K562 (cell line): ENCODE measurements around the gene IFITM2. TPM values are rescaled to one million over a fixed set of nuclear protein-coding genes. Genes with fewer than 3 reads are reported as not detected.
A peak's percentile ranks its signal among the peaks of the same experiment; 100 is the strongest.

Source experiments
- ARID4B ChIP-seq: sonication (generic); formaldehyde crosslinking; IDR thresholded peaks from 2 replicates; pipeline ENCODE4 v1.8.0; 2022; ENCODE audit warnings: mild to moderate bottlenecking, missing genetic modification reagents
- CEBPG ChIP-seq, 3 experiments: fragments of 200-800 bp in 1 of 3; sonication (Bioruptor generic) in 1 of 3; sonication (generic) in 1 of 3; formaldehyde crosslinking in 1 of 3; IDR thresholded peaks in 2 of 3; conservative IDR thresholded peaks in 1 of 3; 2 replicates each; pipeline versions ENCODE4 v1.6.1 to v1.8.0; 2016 to 2022; ENCODE audit warnings: missing compliant biosample characterization in 2 of 3, missing genetic modification characterization in 2 of 3, mild to moderate bottlenecking in 1 of 3, missing genetic modification reagents in 1 of 3
- DACH1 ChIP-seq: fragments of 450-650 bp; IDR thresholded peaks from 2 replicates; pipeline ENCODE4 v1.6.1; 2018; ENCODE audit not compliant: partially characterized antibody
- FOXM1 ChIP-seq, 2 experiments: fragments of 450-650 bp in 1 of 2; sonication (generic) in 1 of 2; formaldehyde crosslinking in 1 of 2; IDR thresholded peaks; 2 replicates each; pipeline versions ENCODE4 v1.6.1 to v1.9.0; 2017 to 2022; ENCODE audit warnings: low read depth in 2 of 2, mild to moderate bottlenecking in 2 of 2, missing genetic modification reagents in 1 of 2, moderate library complexity in 1 of 2
- KAT8 ChIP-seq: fragments of 450-650 bp; IDR thresholded peaks from 2 replicates; pipeline ENCODE4 v1.6.1; 2016; ENCODE audit warnings: low read depth, mild to moderate bottlenecking
- KLF10 ChIP-seq: fragments of 250-450 bp; sonication (Bioruptor Pico); IDR thresholded peaks from 2 replicates; pipeline ENCODE4 v1.6.1; 2021; ENCODE audit warnings: matching md5 sums
- MCM2 ChIP-seq: fragments of 450-650 bp; IDR thresholded peaks from 2 replicates; pipeline ENCODE4 v1.6.1; 2017; ENCODE audit warnings: low read depth, mild to moderate bottlenecking
- MCM7 ChIP-seq, 2 experiments: fragments of 450-650 bp; IDR thresholded peaks; 2 replicates each; pipeline ENCODE4 v1.6.1; 2016 to 2018
- OTX1 ChIP-seq: fragments of 450-650 bp; formaldehyde crosslinking; IDR thresholded peaks from 2 replicates; pipeline ENCODE4 v1.4.0; 2022; ENCODE audit warnings: mild to moderate bottlenecking
- PATZ1 ChIP-seq: fragments of 250-450 bp; sonication (Bioruptor Pico); IDR thresholded peaks from 2 replicates; pipeline ENCODE4 v1.5.0; 2020; ENCODE audit warnings: mild to moderate bottlenecking, borderline replicate concordance
- PTRF ChIP-seq: fragments of 450-650 bp; IDR thresholded peaks from 2 replicates; pipeline ENCODE4 v1.6.1; 2016; ENCODE audit warnings: mild to moderate bottlenecking, missing genetic modification characterization, missing compliant biosample characterization
- RNF219 ChIP-seq: fragments of 250-450 bp; sonication (Bioruptor Pico); IDR thresholded peaks from 2 replicates; pipeline ENCODE4 v1.5.0; 2022; ENCODE audit warnings: mild to moderate bottlenecking
- SRSF1 ChIP-seq: fragments of 200-400 bp; formaldehyde crosslinking; IDR thresholded peaks from 2 replicates; pipeline ENCODE4 v1.6.1; 2017; ENCODE audit warnings: mild to moderate bottlenecking, low read depth, low read length, moderate library complexity
- TRIM28 ChIP-seq: fragments of 450-650 bp; IDR thresholded peaks from 2 replicates; pipeline ENCODE4 v1.6.1; 2017
- ZNF140 ChIP-seq: fragments of 250-450 bp; sonication (Bioruptor Pico); IDR thresholded peaks from 2 replicates; pipeline ENCODE4 v1.8.0; 2021; ENCODE audit warnings: moderate library complexity, mild to moderate bottlenecking, inconsistent platforms
- ZNF639 ChIP-seq, 2 experiments: fragments of 200-800 bp in 1 of 2; sonication (Bioruptor generic) in 1 of 2; sonication (generic) in 1 of 2; formaldehyde crosslinking in 1 of 2; IDR thresholded peaks in 1 of 2; conservative IDR thresholded peaks in 1 of 2; 2 replicates each; pipeline versions ENCODE4 v1.5.0 to v1.6.1; 2016 to 2020; ENCODE audit warnings: missing compliant biosample characterization in 1 of 2, missing genetic modification characterization in 1 of 2, missing genetic modification reagents in 1 of 2
- polyA plus RNA-seq, 8 experiments: library from polyadenylated mRNA; depleted of rRNA in 4 of 8; stranded (reverse) in 5 of 8; unstranded in 3 of 8; fragments of >200 nt; fragmentation: Nextera tagmentation in 2 of 8; fragmentation: Illumina TruSeq in 1 of 8; extraction: Ambion mirVana in 2 of 8; extraction: Trizol in 1 of 8; gene quantifications; 2 replicates each; pipeline versions ENCODE4 v1.2.1 to v1.2.3, GENCODE V29; 2011 to 2014; ENCODE audit warnings: inconsistent platforms in 1 of 8, missing spikeins in 1 of 8
- total RNA-seq, 7 experiments: library from RNA; depleted of rRNA in 6 of 7; stranded (reverse); fragments of >200 nt in 6 of 7; fragmentation: Illumina TruSeq in 2 of 7; extraction: Trizol in 2 of 7; gene quantifications; 2 replicates each; pipeline versions ENCODE4 v1.2.1 to v1.2.3, GENCODE V29; 2011 to 2021; ENCODE audit warnings: low replicate concordance in 1 of 7

Gene IFITM2
- total and polyA plus RNA-seq, 9 of the 15 experiments (the other 6 are each of a cell fraction or from before 2014, with no cell fraction given), result 52.8 to 4,872 (median 356) TPM

- TF ChIP-seq ARID4B (no peak), ZNF639 (CRISPR knock-in tag; conservative IDR thresholded peaks at IDR 0.05 in 1 of 2, IDR thresholded peaks at IDR 0.05 in 1 of 2) (peak in 1 of 2 experiments; percentile 85; a peak in 1 of 4 replicates), KAT8 (no peak), TRIM28 (no peak), SRSF1 (no peak), FOXM1 (IDR thresholded peaks at IDR 0.05; ENCODE audit: low read depth) (no peak), FOXM1 (CRISPR knock-in tag; IDR thresholded peaks at IDR 0.05; ENCODE audit: low read depth) (peak; percentile 54; the same call in 1 of the 2 replicates), MCM7 (IDR thresholded peaks at IDR 0.05) (no peak), OTX1 (no peak), DACH1 (no peak), ZNF140 (CRISPR knock-in tag) (no peak), MCM2 (no peak), RNF219 (CRISPR knock-in tag) (no peak), KLF10 (CRISPR knock-in tag) (no peak), CEBPG (CRISPR knock-in tag; IDR thresholded peaks at IDR 0.05) (no peak), CEBPG (tag; conservative IDR thresholded peaks at IDR 0.05 in 1 of 2, IDR thresholded peaks at IDR 0.05 in 1 of 2) (no peak), PATZ1 (CRISPR knock-in tag) (peak; percentile 52; the same call in 1 of the 2 replicates), PTRF (tag) (peak; percentile 83)
These were observed 48.2 kb downstream of the IFITM2 start (continued) for GRCh38 chr11:355581-356458.
